ENCODE measurements around the gene RSPH1.

RSPH1 gene

GRCh38 chr21:42452401-42453223 is 43.4 kb downstream of the RSPH1 start:
- DNase-seq (ENCODE audit: extremely low read depth, insufficient read length), result no peak
- Histone ChIP-seq H3K4me3 (replicated peaks; ENCODE audit: low read depth, low read length) (no peak overlapping the region), H3K36me3 (ENCODE audit: control insufficient read depth, insufficient read depth, low read length) (no peaks in the 10 kb centered on the region), H3K27me3 (replicated peaks; ENCODE audit: control insufficient read depth, insufficient read depth, low read length) (no peaks in the 10 kb centered on the region)
- TF ChIP-seq, protein P1, sequence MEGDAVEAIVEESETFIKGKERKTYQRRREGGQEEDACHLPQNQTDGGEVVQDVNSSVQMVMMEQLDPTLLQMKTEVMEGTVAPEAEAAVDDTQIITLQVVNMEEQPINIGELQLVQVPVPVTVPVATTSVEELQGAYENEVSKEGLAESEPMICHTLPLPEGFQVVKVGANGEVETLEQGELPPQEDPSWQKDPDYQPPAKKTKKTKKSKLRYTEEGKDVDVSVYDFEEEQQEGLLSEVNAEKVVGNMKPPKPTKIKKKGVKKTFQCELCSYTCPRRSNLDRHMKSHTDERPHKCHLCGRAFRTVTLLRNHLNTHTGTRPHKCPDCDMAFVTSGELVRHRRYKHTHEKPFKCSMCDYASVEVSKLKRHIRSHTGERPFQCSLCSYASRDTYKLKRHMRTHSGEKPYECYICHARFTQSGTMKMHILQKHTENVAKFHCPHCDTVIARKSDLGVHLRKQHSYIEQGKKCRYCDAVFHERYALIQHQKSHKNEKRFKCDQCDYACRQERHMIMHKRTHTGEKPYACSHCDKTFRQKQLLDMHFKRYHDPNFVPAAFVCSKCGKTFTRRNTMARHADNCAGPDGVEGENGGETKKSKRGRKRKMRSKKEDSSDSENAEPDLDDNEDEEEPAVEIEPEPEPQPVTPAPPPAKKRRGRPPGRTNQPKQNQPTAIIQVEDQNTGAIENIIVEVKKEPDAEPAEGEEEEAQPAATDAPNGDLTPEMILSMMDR (IDR thresholded peaks at IDR 0.05; ENCODE audit: insufficient read depth, low read length, poor library complexity, severe bottlenecking), result no peak

DNA sequence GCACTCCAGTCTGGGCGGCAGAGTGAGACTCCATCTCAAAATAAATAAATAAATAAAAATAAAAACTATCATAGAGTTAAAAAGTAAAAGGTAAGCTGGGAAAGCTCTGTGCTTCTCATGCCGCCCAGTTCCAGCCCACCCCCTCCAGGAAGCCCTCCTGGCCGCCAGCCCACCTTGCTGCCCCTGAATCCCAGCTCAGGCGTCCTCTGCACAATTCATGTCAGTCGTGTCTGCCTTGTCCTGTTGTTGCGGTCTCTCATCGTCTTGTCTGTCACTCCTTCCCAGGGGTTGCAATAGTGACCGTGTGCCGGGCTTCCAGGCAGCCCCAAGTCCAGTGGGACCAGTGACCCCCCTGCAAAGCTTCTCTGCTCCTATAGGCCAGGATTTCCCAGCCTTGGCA is 44.1 kb downstream of the RSPH1 start:
- Histone ChIP-seq H3K27me3 (replicated peaks; ENCODE audit: control insufficient read depth, insufficient read depth, low read length) (no peaks in the 10 kb centered on the region), H3K4me3 (replicated peaks; ENCODE audit: low read depth, low read length) (no peak overlapping the region), H3K36me3 (ENCODE audit: control insufficient read depth, insufficient read depth, low read length) (no peaks in the 10 kb centered on the region)
- TF ChIP-seq, protein P1 (IDR thresholded peaks at IDR 0.05; ENCODE audit: insufficient read depth, low read length, poor library complexity, severe bottlenecking), result no peak
- DNase-seq (ENCODE audit: extremely low read depth, insufficient read length), result no peak

GRCh38 chr21:42448686-42449085 is 47.3 kb downstream of the RSPH1 start:
- no peak for DNase-seq (ENCODE audit: extremely low read depth, insufficient read length)
- Histone ChIP-seq H3K4me3 (replicated peaks; ENCODE audit: low read depth, low read length) (no peak overlapping the region), H3K27me3 (replicated peaks; ENCODE audit: control insufficient read depth, insufficient read depth, low read length) (no peaks in the 10 kb centered on the region), H3K36me3 (ENCODE audit: control insufficient read depth, insufficient read depth, low read length) (no peaks in the 10 kb centered on the region)
- TF ChIP-seq, protein P1 (IDR thresholded peaks at IDR 0.05; ENCODE audit: insufficient read depth, low read length, poor library complexity, severe bottlenecking), result no peak

DNA sequence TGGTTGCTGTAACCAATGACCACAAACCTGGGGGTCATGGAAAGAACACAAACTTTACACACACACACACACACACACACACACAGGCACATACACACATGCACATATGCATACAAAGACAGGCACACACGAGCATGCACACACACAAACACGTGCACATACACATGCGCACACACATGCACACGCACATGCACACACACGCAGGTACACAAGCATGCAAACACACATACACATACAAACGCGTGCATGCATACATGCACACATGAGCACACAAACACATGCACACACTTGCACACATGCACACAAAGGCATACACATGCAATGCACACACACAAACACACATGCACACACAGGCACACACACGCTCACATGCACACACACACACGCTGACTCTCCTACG is 48.3 kb downstream of the RSPH1 start:
- Histone ChIP-seq H3K36me3 (ENCODE audit: control insufficient read depth, insufficient read depth, low read length) (no peaks in the 10 kb centered on the region), H3K27me3 (replicated peaks; ENCODE audit: control insufficient read depth, insufficient read depth, low read length) (no peaks in the 10 kb centered on the region), H3K4me3 (replicated peaks; ENCODE audit: low read depth, low read length) (no peak overlapping the region)
- TF ChIP-seq, protein P1 (IDR thresholded peaks at IDR 0.05; ENCODE audit: insufficient read depth, low read length, poor library complexity, severe bottlenecking), result no peak
- no peak for DNase-seq (ENCODE audit: extremely low read depth, insufficient read length)

DNA sequence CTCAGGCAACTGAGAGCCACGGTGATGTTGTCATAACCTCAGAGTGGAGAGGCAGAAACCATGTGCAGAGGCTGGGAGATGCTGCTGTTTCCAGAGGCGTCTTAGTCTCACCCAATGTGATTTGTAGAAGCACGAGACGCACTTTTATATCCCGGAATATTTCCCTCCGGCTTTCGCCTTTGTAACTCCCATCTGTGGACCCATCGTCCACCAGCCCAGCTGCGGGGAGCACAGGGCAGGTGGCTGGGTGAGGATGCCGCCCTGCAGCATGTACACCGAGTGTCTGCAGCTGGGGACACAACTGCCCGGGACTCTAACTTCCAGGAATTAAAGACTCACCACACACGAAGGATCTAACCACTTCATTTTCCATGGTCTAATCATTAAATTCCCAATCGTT is 48.8 kb downstream of the RSPH1 start:
- no peak for DNase-seq (ENCODE audit: extremely low read depth, insufficient read length)

More for the DNA sequence above, 48.8 kb downstream of the RSPH1 start:
- TF ChIP-seq, protein P1 (IDR thresholded peaks at IDR 0.05; ENCODE audit: insufficient read depth, low read length, poor library complexity, severe bottlenecking), result no peak
- Histone ChIP-seq H3K36me3 (ENCODE audit: control insufficient read depth, insufficient read depth, low read length) (no peaks in the 10 kb centered on the region), H3K27me3 (replicated peaks; ENCODE audit: control insufficient read depth, insufficient read depth, low read length) (no peaks in the 10 kb centered on the region), H3K4me3 (replicated peaks; ENCODE audit: low read depth, low read length) (no peak overlapping the region)
